Activated T-helper 2 cell treated with anti-CD3 and anti-CD28 coated beads, Interferon-gamma antibody, Interleukin-2, Interleukin-4, amounts not matched to agents 10 μg/mL and 5 μg/mL and 100 μg/mL, durations not matched to agents 14 hours and 24 hours and 36 hours (primary cell): ENCODE data around the gene GFER. TPM values are rescaled to one million over a fixed set of nuclear protein-coding genes. Genes with fewer than 3 reads are reported as not detected.
A peak's percentile ranks its signal among the peaks of the same experiment; 100 is the strongest.

Source experiments
- DNase-seq: peaks from one replicate; pipeline ENCODE4 v3.0.0; 2021; ENCODE audit warnings: low spot score
- H3K27ac Mint-ChIP-seq: one replicate; pipeline ENCODE4 v1.8.0; 2021; ENCODE audit warnings: mixed read lengths
- H3K27me3 Mint-ChIP-seq: one replicate; pipeline ENCODE4 v1.8.0; 2021; ENCODE audit warnings: low read depth, mixed read lengths
- H3K36me3 Mint-ChIP-seq: one replicate; pipeline ENCODE4 v1.8.0; 2021; ENCODE audit warnings: low read depth, mixed read lengths
- H3K4me1 Mint-ChIP-seq: one replicate; pipeline ENCODE4 v1.8.0; 2021; ENCODE audit warnings: low read depth, mixed read lengths
- H3K4me3 Mint-ChIP-seq: one replicate; pipeline ENCODE4 v1.8.0; 2021; ENCODE audit warnings: low read depth, mild to moderate bottlenecking, moderate library complexity, mixed read lengths
- H3K9me3 Mint-ChIP-seq: one replicate; pipeline ENCODE4 v1.8.0; 2021; ENCODE audit warnings: mixed read lengths
- intact Hi-C: fragments of 100-400 bp; cut with micrococcal nuclease; formaldehyde crosslinking; loops from one replicate; pipeline ENCODE4 v1.15.1; 2023
- total RNA-seq: library from RNA; stranded (reverse); gene quantifications from 2 replicates; pipeline ENCODE4 v1.2.3, GENCODE V29; 2022

GFER gene
- total RNA-seq, 1 donor from 2014 or later: 40.0 TPM

GRCh38 chr16:1973461-1974156 lies 10.4 kb upstream of the GFER start:
- intact Hi-C loops: no loop called here
- DNase-seq: no peak
- H3K27ac Mint-ChIP-seq: no peak overlapping the region
- H3K36me3 Mint-ChIP-seq: peaks cover 22% of the 10 kb centered on the region
- H3K9me3 Mint-ChIP-seq: no peaks in the 10 kb centered on the region
- H3K27me3 Mint-ChIP-seq: no peaks in the 10 kb centered on the region
- peaks cover 16% of the 10 kb centered on the region for H3K4me1 Mint-ChIP-seq
- H3K4me3 Mint-ChIP-seq: peak overlapping the region; percentile 21

DNA sequence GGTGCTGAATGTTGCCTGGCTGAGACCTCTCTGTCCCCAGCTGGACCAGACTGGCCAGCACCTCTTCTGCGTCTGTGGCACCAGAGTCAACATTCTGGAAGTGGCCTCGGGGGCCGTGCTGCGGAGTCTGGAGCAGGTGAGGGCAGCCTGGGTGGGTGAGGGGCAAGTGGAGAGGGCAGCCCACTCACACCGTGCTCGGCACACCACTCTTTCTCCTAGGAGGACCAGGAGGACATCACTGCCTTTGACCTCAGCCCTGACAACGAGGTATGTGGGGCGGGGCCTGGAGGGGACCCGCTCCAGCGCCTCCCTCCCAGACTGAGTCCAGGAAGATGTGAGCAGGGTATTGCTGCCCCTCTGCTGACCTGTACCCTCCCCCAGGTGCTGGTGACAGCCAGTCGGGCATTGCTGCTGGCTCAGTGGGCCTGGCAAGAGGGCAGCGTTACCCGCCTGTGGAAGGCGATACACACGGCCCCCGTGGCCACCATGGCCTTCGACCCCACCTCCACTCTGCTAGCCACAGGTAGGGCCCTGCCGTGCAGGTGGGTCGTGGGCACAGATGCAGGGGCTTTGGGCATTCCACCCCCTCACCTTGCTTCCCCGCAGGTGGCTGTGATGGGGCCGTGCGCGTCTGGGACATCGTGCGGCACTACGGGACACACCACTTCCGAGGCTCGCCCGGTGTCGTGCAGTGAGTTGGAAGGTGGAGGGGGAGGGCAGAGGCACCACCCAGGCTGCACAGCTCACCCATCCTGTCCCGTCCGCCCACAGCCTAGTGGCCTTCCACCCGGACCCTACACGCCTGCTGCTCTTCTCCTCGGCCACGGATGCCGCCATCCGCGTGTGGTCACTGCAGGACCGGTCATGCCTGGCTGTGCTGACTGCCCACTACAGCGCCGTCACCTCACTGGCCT lies 9.6 kb upstream of the GFER start:
- Mint-ChIP-seq H3K4me1 (peaks cover 16% of the 10 kb centered on the region), H3K4me3 (peak overlapping the region; percentile 51), H3K9me3 (no peaks in the 10 kb centered on the region), H3K27ac (no peak overlapping the region), H3K27me3 (no peaks in the 10 kb centered on the region), H3K36me3 (peaks cover 24% of the 10 kb centered on the region)
- intact Hi-C loops: no loop called here
- no peak for DNase-seq

- DNase-seq: no peak
- Mint-ChIP-seq H3K27ac (no peak overlapping the region), H3K9me3 (no peaks in the 10 kb centered on the region), H3K4me3 (no peak overlapping the region), H3K27me3 (peaks cover 3% of the 10 kb centered on the region), H3K36me3 (peaks cover 26% of the 10 kb centered on the region), H3K4me1 (peaks cover 14% of the 10 kb centered on the region)
- intact Hi-C loops: no loop called here
Measured at GRCh38 chr16:1975432-1976215, 8.4 kb upstream of the GFER start.

- no peaks in the 10 kb centered on the region for H3K9me3 Mint-ChIP-seq
- H3K36me3 Mint-ChIP-seq: peaks cover 26% of the 10 kb centered on the region
Measured at GRCh38 chr16:1976216-1976520, 7.8 kb upstream of the GFER start.

GRCh38 chr16:1976951-1977874 lies 6.8 kb upstream of the GFER start:
- Mint-ChIP-seq H3K27me3 (peaks cover 19% of the 10 kb centered on the region), H3K27ac (no peak overlapping the region), H3K9me3 (no peaks in the 10 kb centered on the region), H3K36me3 (peaks cover 23% of the 10 kb centered on the region), H3K4me3 (no peak overlapping the region), H3K4me1 (peaks cover 6% of the 10 kb centered on the region)
- no peak for DNase-seq
- intact Hi-C loops: no loop called here

More at GRCh38 chr16:1976216-1976520, 7.8 kb upstream of the GFER start:
- DNase-seq: no peak
- Mint-ChIP-seq H3K4me1 (peaks cover 10% of the 10 kb centered on the region), H3K27me3 (peaks cover 8% of the 10 kb centered on the region), H3K27ac (no peak overlapping the region), H3K4me3 (no peak overlapping the region)
- intact Hi-C loops: no loop called here

- Mint-ChIP-seq H3K27ac (no peak overlapping the region), H3K27me3 (peaks cover 25% of the 10 kb centered on the region), H3K4me3 (no peak overlapping the region), H3K4me1 (peaks cover 2% of the 10 kb centered on the region), H3K36me3 (peaks cover 23% of the 10 kb centered on the region), H3K9me3 (no peaks in the 10 kb centered on the region)
- DNase-seq: no peak
- intact Hi-C loops: no loop called here
Measured at GRCh38 chr16:1977875-1978268, 6.1 kb upstream of the GFER start.

DNA sequence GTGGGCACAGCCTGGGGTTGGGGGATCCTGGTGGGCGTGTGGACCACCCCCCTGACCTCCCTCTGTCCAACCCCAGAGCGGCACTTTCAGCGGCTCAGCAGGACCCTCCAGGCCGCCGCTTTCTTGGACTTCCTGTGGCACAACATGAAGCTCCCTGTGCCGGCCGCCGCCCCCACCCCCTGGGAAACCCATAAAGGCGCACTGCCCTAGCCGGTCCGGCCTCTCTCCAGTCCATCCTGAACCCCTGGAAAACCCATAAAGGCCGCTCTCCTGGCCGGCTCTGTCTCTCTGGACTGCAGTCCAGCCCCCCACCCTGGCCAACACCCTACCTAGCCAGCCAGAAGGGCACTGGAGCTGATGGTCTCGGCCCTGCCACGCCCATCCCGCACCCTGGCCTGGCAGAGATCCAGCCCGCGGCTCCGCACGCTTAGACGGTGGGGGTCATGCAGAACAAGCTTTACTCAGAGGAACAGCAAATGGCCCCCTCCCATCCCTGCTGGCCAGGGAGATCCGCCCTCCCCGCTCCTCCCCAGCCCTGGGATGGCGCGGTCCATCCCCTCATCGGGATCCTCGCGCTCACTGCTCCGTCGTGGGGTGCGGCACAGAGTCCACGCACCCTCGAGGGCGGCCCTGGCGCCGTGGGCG lies 5.4 kb upstream of the GFER start:
- DNase-seq: no peak
- intact Hi-C loops: no loop called here
- H3K36me3 Mint-ChIP-seq: peaks cover 23% of the 10 kb centered on the region
- H3K27ac Mint-ChIP-seq: no peak overlapping the region
- H3K9me3 Mint-ChIP-seq: no peaks in the 10 kb centered on the region
- H3K4me1 Mint-ChIP-seq: peaks cover 5% of the 10 kb centered on the region
- H3K4me3 Mint-ChIP-seq: no peak overlapping the region
- peaks cover 30% of the 10 kb centered on the region for H3K27me3 Mint-ChIP-seq

- intact Hi-C loops: no loop called here
- H3K4me1 Mint-ChIP-seq: peaks cover 5% of the 10 kb centered on the region
- H3K36me3 Mint-ChIP-seq: peaks cover 24% of the 10 kb centered on the region
- H3K4me3 Mint-ChIP-seq: no peak overlapping the region
- H3K9me3 Mint-ChIP-seq: no peaks in the 10 kb centered on the region
- H3K27me3 Mint-ChIP-seq: peaks cover 30% of the 10 kb centered on the region
- H3K27ac Mint-ChIP-seq: no peak overlapping the region
- DNase-seq: no peak
Measured at GRCh38 chr16:1979271-1980029, 4.5 kb upstream of the GFER start.

- H3K36me3 Mint-ChIP-seq: peaks cover 23% of the 10 kb centered on the region
- H3K27ac Mint-ChIP-seq: no peak overlapping the region
- H3K9me3 Mint-ChIP-seq: no peaks in the 10 kb centered on the region
- peaks cover 30% of the 10 kb centered on the region for H3K27me3 Mint-ChIP-seq
- intact Hi-C loops: no loop called here
- no peak overlapping the region for H3K4me3 Mint-ChIP-seq
- no peak for DNase-seq
- H3K4me1 Mint-ChIP-seq: peaks cover 5% of the 10 kb centered on the region
Measured at GRCh38 chr16:1980030-1980769, 3.8 kb upstream of the GFER start.

GRCh38 chr16:1980770-1981087 lies 3.3 kb upstream of the GFER start:
- intact Hi-C loops: no loop called here
- H3K36me3 Mint-ChIP-seq: peaks cover 24% of the 10 kb centered on the region
- H3K27me3 Mint-ChIP-seq: peaks cover 30% of the 10 kb centered on the region
- no peaks in the 10 kb centered on the region for H3K9me3 Mint-ChIP-seq
- peaks cover 5% of the 10 kb centered on the region for H3K4me1 Mint-ChIP-seq
- DNase-seq: no peak
- H3K27ac Mint-ChIP-seq: no peak overlapping the region
- no peak overlapping the region for H3K4me3 Mint-ChIP-seq

GRCh38 chr16:1981398-1981836 lies 2.6 kb upstream of the GFER start, which contains the start of gene NOXO1:
Gene NOXO1 (minus strand): TSS chr16:1981469. CDS start chr16:1981179, 290 bp downstream.
- intact Hi-C loops: no loop called here
- H3K9me3 Mint-ChIP-seq: no peaks in the 10 kb centered on the region
- peaks cover 5% of the 10 kb centered on the region for H3K4me1 Mint-ChIP-seq
- peaks cover 30% of the 10 kb centered on the region for H3K27me3 Mint-ChIP-seq
- H3K36me3 Mint-ChIP-seq: peaks cover 24% of the 10 kb centered on the region
- no peak for DNase-seq
- no peak within 1 kb of the TSS for H3K4me3 Mint-ChIP-seq
- no peak within 1 kb of the TSS for H3K27ac Mint-ChIP-seq
